Measurements from ENCODE around the gene IGFL4. TPM values are rescaled to one million over a fixed set of nuclear protein-coding genes. Genes with fewer than 3 reads are reported as not detected.

IGFL4 gene
- total RNA-seq, 2 experiments from 2014 or later, result not detected

GRCh38 chr19:46014941-46015686, 25.7 kb downstream of the IGFL4 start:
- POLR2A ChIA-PET, result no interaction called here
- H3K27ac Mint-ChIP-seq, result no peak overlapping the region
- no peaks in the 10 kb centered on the region for H3K9me3 Mint-ChIP-seq
- H3K4me3 Mint-ChIP-seq, result peak overlapping the region; percentile 46
- CTCF ChIA-PET, result interaction anchor here (0.6 to 1.8 kb wide), 2 partner anchors 13 to 14 kb away, joined by 4 to 6 read pairs; no protein-coding TSS in a partner anchor
- peaks cover 16% of the 10 kb centered on the region for H3K27me3 Mint-ChIP-seq
- DNase-seq, result peak; percentile 63
- H3K36me3 Mint-ChIP-seq (ENCODE audit: low read depth), result peaks cover 17% of the 10 kb centered on the region
- peaks cover 18% of the 10 kb centered on the region for H3K4me1 Mint-ChIP-seq

- POLR2A ChIA-PET, result no interaction called here
- DNase-seq, result no peak
- H3K4me1 Mint-ChIP-seq, result peaks cover 18% of the 10 kb centered on the region
- CTCF ChIA-PET, result interaction anchor here (1.8 kb wide), 1 partner anchor 12 kb away, joined by 6 read pairs; no protein-coding TSS in a partner anchor
- peaks cover 17% of the 10 kb centered on the region for H3K36me3 Mint-ChIP-seq (ENCODE audit: low read depth)
- peak overlapping the region; percentile 36 for H3K4me3 Mint-ChIP-seq
- no peak overlapping the region for H3K27ac Mint-ChIP-seq
- H3K9me3 Mint-ChIP-seq, result no peaks in the 10 kb centered on the region
- peaks cover 16% of the 10 kb centered on the region for H3K27me3 Mint-ChIP-seq
Observed at GRCh38 chr19:46014534-46014933, 26.3 kb downstream of the IGFL4 start.

- H3K27ac Mint-ChIP-seq, result no peak overlapping the region
- peak; percentile 73 for DNase-seq
- CTCF ChIA-PET, result interaction anchor here (0.6 to 1.5 kb wide), 4 partner anchors 15 to 240 kb away, joined by 3 to 6 read pairs (median 4); partner anchors contain the start of genes CCDC61 and SYMPK
- peaks cover 5% of the 10 kb centered on the region for H3K4me1 Mint-ChIP-seq
- H3K27me3 Mint-ChIP-seq, result peaks cover 5% of the 10 kb centered on the region
- POLR2A ChIA-PET, result no interaction called here
- H3K9me3 Mint-ChIP-seq, result no peaks in the 10 kb centered on the region
- H3K4me3 Mint-ChIP-seq, result no peak overlapping the region
- peaks cover 10% of the 10 kb centered on the region for H3K36me3 Mint-ChIP-seq (ENCODE audit: low read depth)
Observed at GRCh38 chr19:46009530-46010510, 31.0 kb downstream of the IGFL4 start.

GRCh38 chr19:46006411-46006810, 34.4 kb downstream of the IGFL4 start:
- Mint-ChIP-seq H3K27me3 (no peaks in the 10 kb centered on the region), H3K9me3 (no peaks in the 10 kb centered on the region), H3K36me3 (ENCODE audit: low read depth) (peaks cover 5% of the 10 kb centered on the region), H3K4me1 (peaks cover 2% of the 10 kb centered on the region), H3K27ac (no peak overlapping the region), H3K4me3 (no peak overlapping the region)
- DNase-seq, result no peak
- ChIA-PET POLR2A (no interaction called here), CTCF (interaction anchor here (0.5 to 0.6 kb wide), 2 partner anchors 190 to 1112 kb away, joined by 3 read pairs; no protein-coding TSS in a partner anchor)

GRCh38 chr19:46002678-46003275, 38.0 kb downstream of the IGFL4 start:
- no peak overlapping the region for H3K27ac Mint-ChIP-seq
- H3K9me3 Mint-ChIP-seq, result no peaks in the 10 kb centered on the region
- DNase-seq, result no peak
- POLR2A ChIA-PET, result no interaction called here
- no peaks in the 10 kb centered on the region for H3K36me3 Mint-ChIP-seq (ENCODE audit: low read depth)
- peaks cover 29% of the 10 kb centered on the region for H3K4me1 Mint-ChIP-seq
- no peak overlapping the region for H3K4me3 Mint-ChIP-seq
- H3K27me3 Mint-ChIP-seq, result peaks cover 8% of the 10 kb centered on the region
- CTCF ChIA-PET, result interaction anchor here (2.2 to 2.3 kb wide), 2 partner anchors 13 to 14 kb away, joined by 5 to 6 read pairs; no protein-coding TSS in a partner anchor

- Mint-ChIP-seq H3K27me3 (peaks cover 8% of the 10 kb centered on the region), H3K4me3 (peak overlapping the region; percentile 70), H3K27ac (peak overlapping the region; percentile 73), H3K36me3 (ENCODE audit: low read depth) (peaks cover 9% of the 10 kb centered on the region), H3K4me1 (peaks cover 29% of the 10 kb centered on the region), H3K9me3 (no peaks in the 10 kb centered on the region)
- CTCF ChIA-PET, result no interaction called here
- DNase-seq, result peak; percentile 79
- POLR2A ChIA-PET, result no interaction called here
Observed at GRCh38 chr19:46000491-46001246, 40.1 kb downstream of the IGFL4 start.

GRCh38 chr19:45999653-46000121, 41.1 kb downstream of the IGFL4 start:
- no peak for DNase-seq

GRCh38 chr19:45998834-45999233, 42.0 kb downstream of the IGFL4 start:
- Mint-ChIP-seq H3K4me1 (peaks cover 29% of the 10 kb centered on the region), H3K4me3 (no peak overlapping the region), H3K27ac (no peak overlapping the region), H3K27me3 (peaks cover 8% of the 10 kb centered on the region), H3K36me3 (ENCODE audit: low read depth) (peaks cover 9% of the 10 kb centered on the region), H3K9me3 (no peaks in the 10 kb centered on the region)
- POLR2A ChIA-PET, result no interaction called here
- CTCF ChIA-PET, result interaction anchor here (0.5 to 1.2 kb wide), 2 partner anchors 12 to 41 kb away, joined by 3 read pairs; no protein-coding TSS in a partner anchor
- DNase-seq, result no peak

More at GRCh38 chr19:45999653-46000121, 41.1 kb downstream of the IGFL4 start:
- H3K36me3 Mint-ChIP-seq (ENCODE audit: low read depth), result peaks cover 9% of the 10 kb centered on the region
- peaks cover 29% of the 10 kb centered on the region for H3K4me1 Mint-ChIP-seq
- H3K4me3 Mint-ChIP-seq, result peak overlapping the region; percentile 14
- H3K27me3 Mint-ChIP-seq, result peaks cover 8% of the 10 kb centered on the region
- CTCF ChIA-PET, result interaction anchor here (1.2 kb wide), 1 partner anchor 13 kb away, joined by 3 read pairs; no protein-coding TSS in a partner anchor
- no peaks in the 10 kb centered on the region for H3K9me3 Mint-ChIP-seq
- POLR2A ChIA-PET, result no interaction called here
- H3K27ac Mint-ChIP-seq, result no peak overlapping the region

- ChIA-PET POLR2A (no interaction called here), CTCF (interaction anchor here (1.8 kb wide), 1 partner anchor 33 kb away, joined by 3 read pairs; no protein-coding TSS in a partner anchor)
- Mint-ChIP-seq H3K27me3 (peaks cover 8% of the 10 kb centered on the region), H3K36me3 (ENCODE audit: low read depth) (peaks cover 9% of the 10 kb centered on the region), H3K27ac (no peak overlapping the region), H3K4me3 (no peak overlapping the region), H3K9me3 (no peaks in the 10 kb centered on the region), H3K4me1 (peaks cover 29% of the 10 kb centered on the region)
- DNase-seq, result no peak
Observed at GRCh38 chr19:45996933-45997332, 43.9 kb downstream of the IGFL4 start.

GRCh38 chr19:45995715-45996385, 45.0 kb downstream of the IGFL4 start:
- ChIA-PET CTCF (interaction anchor here (0.9 kb wide), 1 partner anchor 9 kb away, joined by 3 read pairs; no protein-coding TSS in a partner anchor), POLR2A (interaction anchor here (0.6 to 2.0 kb wide), 2 partner anchors 60 to 93 kb away, joined by 3 to 4 read pairs; partner anchors contain the start of gene MYPOP)
- no peaks in the 10 kb centered on the region for H3K9me3 Mint-ChIP-seq
- H3K4me1 Mint-ChIP-seq, result peaks cover 23% of the 10 kb centered on the region
- peaks cover 9% of the 10 kb centered on the region for H3K36me3 Mint-ChIP-seq (ENCODE audit: low read depth)
- no peak for DNase-seq
- peaks cover 8% of the 10 kb centered on the region for H3K27me3 Mint-ChIP-seq
- H3K4me3 Mint-ChIP-seq, result no peak overlapping the region
- no peak overlapping the region for H3K27ac Mint-ChIP-seq

All from activated CD4-positive, alpha-beta T cell treated with anti-CD3 and anti-CD28 coated beads, Interleukin-2, amount 10 ng/mL, durations not matched to agents 7 days and 5 days (primary cell).